GM23248 (cell line): ENCODE measurements around the gene LRRC61.

ENCODE experiments used
- EZH2 ChIP-seq: fragments of 200-600 bp; sonication (generic); IDR thresholded peaks from 2 replicates; pipeline ENCODE4 v1.6.1; 2018; ENCODE audit warnings: antibody characterized with exemption, mild to moderate bottlenecking; ENCODE audit not compliant: insufficient read depth, poor library complexity, severe bottlenecking
- EZH2phosphoT487 ChIP-seq: fragments of 200-600 bp; sonication (generic); IDR thresholded peaks from 2 replicates; pipeline ENCODE4 v1.6.1; 2018; ENCODE audit warnings: antibody characterized with exemption, moderate library complexity, mild to moderate bottlenecking, low read depth; ENCODE audit not compliant: insufficient read depth

DNA sequence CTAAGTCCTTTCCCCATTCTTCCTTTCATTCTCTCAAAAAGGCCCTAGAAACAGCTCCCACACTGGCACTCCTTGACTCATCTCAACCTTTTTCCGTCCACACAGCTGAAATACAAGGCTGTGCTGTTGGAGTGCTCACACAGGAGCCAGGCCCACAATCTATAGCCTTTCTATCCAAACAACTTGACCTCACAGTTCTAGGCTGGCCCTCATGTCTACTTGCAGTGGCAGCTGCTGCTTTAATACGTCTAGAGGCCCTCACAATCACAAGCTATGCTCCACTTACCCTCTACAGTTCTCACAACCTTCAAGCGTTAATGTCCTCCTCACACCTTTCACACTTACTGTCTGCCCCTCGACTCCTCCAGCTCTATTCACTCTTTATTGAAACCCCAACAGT lies 12.0 kb upstream of the LRRC61 start:
- TF ChIP-seq EZH2: no peak
- no peak for TF ChIP-seq EZH2phosphoT487
